ENCODE results near the gene HTR3A.

GRCh38 chr11:113971506-113972195 lies 3.3 kb upstream of the HTR3A start:
- TF ChIP-seq CTCF (optimal IDR thresholded peaks at IDR 0.05 in 1 of 3, IDR thresholded peaks at IDR 0.05 in 1 of 3, conservative IDR thresholded peaks at IDR 0.05 in 1 of 3; ENCODE audit: extremely low read depth in 1 of 3, insufficient read depth in 2 of 3, low read length in 3 of 3) (no peak), EZH2 (IDR thresholded peaks at IDR 0.05; ENCODE audit: low read length) (no peak)
